Neutrophil (primary cell): ENCODE results near the gene SERP1.

Source experiments
- H3K27ac ChIP-seq: fragments of 200-600 bp; sonication (generic); 2 replicates; pipeline ENCODE4 v1.5.1; 2016; ENCODE audit warnings: mild to moderate bottlenecking, moderate library complexity
- H3K27me3 ChIP-seq: fragments of 200-600 bp; sonication (generic); 2 replicates; pipeline ENCODE4 v1.6.0; 2016; ENCODE audit warnings: mild to moderate bottlenecking
- H3K36me3 ChIP-seq: fragments of 200-600 bp; sonication (generic); 2 replicates; pipeline ENCODE4 v1.5.1; 2017
- H3K4me1 ChIP-seq, 2 experiments: fragments of 200-600 bp in 1 of 2; sonication (generic) in 1 of 2; 1 replicate in 1 of 2; 2 replicates in 1 of 2; pipeline versions ENCODE4 v1.5.1 to v1.6.1; 2013 to 2016; ENCODE audit warnings: low read depth in 1 of 2, low read length in 1 of 2, mild to moderate bottlenecking in 1 of 2, moderate library complexity in 1 of 2; ENCODE audit not compliant: control insufficient read depth in 1 of 2, insufficient read depth in 1 of 2
- H3K4me3 ChIP-seq, 2 experiments: fragments of 200-600 bp in 1 of 2; sonication (generic) in 1 of 2; 1 replicate in 1 of 2; 2 replicates in 1 of 2; pipeline ENCODE4 v1.5.1; 2013 to 2016; ENCODE audit warnings: low read depth in 1 of 2, low read length in 1 of 2, mild to moderate bottlenecking in 1 of 2, moderate library complexity in 1 of 2
- H3K9me3 ChIP-seq: fragments of 200-600 bp; sonication (generic); 2 replicates; pipeline ENCODE4 v1.5.1; 2016
- CTCF ChIP-seq: fragments of 200-600 bp; sonication (generic); IDR thresholded peaks from 2 replicates; pipeline ENCODE4 v1.5.1; 2016; ENCODE audit warnings: antibody characterized with exemption

SERP1 gene

DNA sequence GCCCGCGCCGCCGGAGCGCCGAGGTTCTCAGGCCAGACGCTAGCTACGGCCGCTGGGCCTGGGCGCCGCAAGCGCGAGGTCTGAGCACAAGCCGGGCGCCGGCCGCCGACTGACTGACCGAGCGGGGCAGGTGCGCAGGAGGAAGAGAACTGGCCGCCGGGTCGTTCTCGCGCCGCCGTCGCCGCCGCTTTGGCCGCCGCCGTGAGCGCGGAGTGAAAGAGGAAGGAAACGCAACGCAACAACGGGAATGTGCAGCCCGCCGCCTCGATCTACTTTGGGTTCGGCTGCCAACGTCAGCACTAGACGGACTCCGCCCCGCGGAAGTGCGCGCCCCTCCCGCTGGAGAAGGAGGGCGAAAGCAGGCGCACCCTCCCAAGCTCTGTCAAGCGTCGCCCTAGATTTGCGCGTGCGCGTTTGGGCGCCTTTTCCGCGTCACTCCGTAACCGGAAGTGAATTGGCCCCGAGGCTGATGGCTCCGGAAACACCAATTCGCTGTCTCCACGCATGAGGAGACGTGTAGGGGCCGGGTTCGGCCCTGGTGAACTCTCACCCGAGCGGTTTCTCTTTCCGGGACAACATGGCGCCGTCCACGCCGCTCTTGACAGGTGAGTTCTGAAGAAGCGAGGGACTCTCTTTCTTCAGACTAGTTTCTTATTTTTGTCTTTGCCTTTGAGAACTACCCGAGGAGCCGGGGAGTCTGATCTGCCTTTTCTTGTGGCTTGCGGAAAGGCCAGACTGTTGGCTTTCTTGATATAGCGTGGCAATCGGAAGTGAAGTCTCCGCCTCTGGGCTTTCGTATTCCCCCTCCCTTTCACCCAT, at the start of gene SERP1, which contains the start of gene EIF2A:
Gene SERP1, minus strand, starts transcription at position 271 of the 819 bp plus-strand sequence. CDS start 361 bp downstream, outside the sequence.
Gene EIF2A, plus strand, starts transcription at position 562 of the 819 bp plus-strand sequence. Its CDS starts 16 bp downstream, at position 578.
- peak; percentile 65 for TF ChIP-seq CTCF
- Histone ChIP-seq H3K9me3 (no peaks in the 10 kb centered on the region), H3K4me3 (peak within 1 kb of the TSS; percentile 78 to 80), H3K27me3 (no peaks in the 10 kb centered on the region), H3K4me1 (peaks cover 29 to 34% of the 10 kb centered on the region in 2 experiments), H3K27ac (peak within 1 kb of the TSS; percentile 95), H3K36me3 (peaks cover 16% of the 10 kb centered on the region)

- H3K27ac ChIP-seq: no peak overlapping the region
- no peaks in the 10 kb centered on the region for H3K9me3 ChIP-seq
- no peaks in the 10 kb centered on the region for H3K36me3 ChIP-seq
- TF ChIP-seq CTCF: no peak
- no peaks in the 10 kb centered on the region for H3K4me1 ChIP-seq
- no peak overlapping the region for H3K4me3 ChIP-seq
- H3K27me3 ChIP-seq: no peaks in the 10 kb centered on the region
Measured at GRCh38 chr3:150594150-150594549, 47.9 kb upstream of the SERP1 start.

- no peak overlapping the region for H3K27ac ChIP-seq
- no peak for TF ChIP-seq CTCF
- H3K27me3 ChIP-seq: no peaks in the 10 kb centered on the region
- H3K4me1 ChIP-seq: no peaks in the 10 kb centered on the region
- H3K9me3 ChIP-seq: no peaks in the 10 kb centered on the region
- H3K36me3 ChIP-seq: peaks cover 12% of the 10 kb centered on the region
- H3K4me3 ChIP-seq: no peak overlapping the region
Measured at GRCh38 chr3:150589759-150590158, 43.5 kb upstream of the SERP1 start.

DNA sequence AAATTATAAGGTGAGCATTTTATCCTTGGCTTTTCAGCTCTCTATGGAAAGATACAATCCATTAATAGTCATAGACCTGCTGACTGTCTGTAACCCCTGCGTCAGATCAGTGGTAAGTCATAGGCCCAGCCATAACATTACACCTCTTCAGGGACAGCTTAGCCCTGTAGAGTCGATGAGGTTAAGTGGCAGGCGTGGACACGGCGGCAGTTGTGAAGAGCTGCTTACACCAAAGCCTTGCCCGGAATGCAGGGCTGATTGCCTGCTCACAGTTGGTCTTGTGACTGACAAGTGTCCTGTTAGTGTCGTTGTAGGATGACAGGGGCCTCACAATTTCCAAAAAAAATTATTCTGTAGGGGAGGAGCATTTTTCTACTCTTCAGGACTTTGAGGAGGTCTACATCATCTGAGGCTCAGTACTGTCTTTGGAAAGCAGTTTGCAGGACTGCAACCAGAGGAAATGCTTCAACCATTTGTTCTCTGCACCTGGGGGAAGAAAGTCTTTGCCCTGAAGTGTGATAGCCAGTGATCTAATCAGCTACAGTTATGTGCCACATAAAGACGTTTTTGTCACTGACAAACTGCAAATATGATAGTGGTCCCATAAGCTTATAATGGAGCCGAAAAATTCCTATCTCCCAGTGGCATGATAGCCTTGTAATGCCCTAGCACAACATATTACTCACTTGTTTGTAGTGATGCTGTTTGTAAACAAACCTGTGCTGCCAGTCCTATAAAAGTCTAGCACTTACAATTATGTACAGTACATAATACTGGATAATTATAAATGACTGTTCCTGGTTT, 41.9 kb upstream of the SERP1 start:
- Histone ChIP-seq H3K9me3 (no peaks in the 10 kb centered on the region), H3K4me3 (no peak overlapping the region), H3K27me3 (no peaks in the 10 kb centered on the region), H3K36me3 (peaks cover 24% of the 10 kb centered on the region), H3K27ac (no peak overlapping the region), H3K4me1 (no peaks in the 10 kb centered on the region)
- TF ChIP-seq CTCF: no peak

- Histone ChIP-seq H3K4me3 (no peak overlapping the region), H3K36me3 (peaks cover 49% of the 10 kb centered on the region), H3K27me3 (no peaks in the 10 kb centered on the region), H3K27ac (no peak overlapping the region), H3K9me3 (no peaks in the 10 kb centered on the region), H3K4me1 (no peaks in the 10 kb centered on the region)
- no peak for TF ChIP-seq CTCF
Measured at GRCh38 chr3:150583028-150583427, 36.7 kb upstream of the SERP1 start.
